ENCODE measurements around the gene MAP2K3.
A peak's percentile ranks its signal among the peaks of the same experiment; 100 is the strongest.

MAP2K3 gene

GRCh38 chr17:21285164-21286065, 904 bp downstream of the MAP2K3 start:
- peak; percentile 48 for DNase-seq

GRCh38 chr17:21286066-21286770, 1.7 kb downstream of the MAP2K3 start:
- peak; percentile 94 for DNase-seq

GRCh38 chr17:21286909-21287702, 2.6 kb downstream of the MAP2K3 start:
- no peak for DNase-seq

DNA sequence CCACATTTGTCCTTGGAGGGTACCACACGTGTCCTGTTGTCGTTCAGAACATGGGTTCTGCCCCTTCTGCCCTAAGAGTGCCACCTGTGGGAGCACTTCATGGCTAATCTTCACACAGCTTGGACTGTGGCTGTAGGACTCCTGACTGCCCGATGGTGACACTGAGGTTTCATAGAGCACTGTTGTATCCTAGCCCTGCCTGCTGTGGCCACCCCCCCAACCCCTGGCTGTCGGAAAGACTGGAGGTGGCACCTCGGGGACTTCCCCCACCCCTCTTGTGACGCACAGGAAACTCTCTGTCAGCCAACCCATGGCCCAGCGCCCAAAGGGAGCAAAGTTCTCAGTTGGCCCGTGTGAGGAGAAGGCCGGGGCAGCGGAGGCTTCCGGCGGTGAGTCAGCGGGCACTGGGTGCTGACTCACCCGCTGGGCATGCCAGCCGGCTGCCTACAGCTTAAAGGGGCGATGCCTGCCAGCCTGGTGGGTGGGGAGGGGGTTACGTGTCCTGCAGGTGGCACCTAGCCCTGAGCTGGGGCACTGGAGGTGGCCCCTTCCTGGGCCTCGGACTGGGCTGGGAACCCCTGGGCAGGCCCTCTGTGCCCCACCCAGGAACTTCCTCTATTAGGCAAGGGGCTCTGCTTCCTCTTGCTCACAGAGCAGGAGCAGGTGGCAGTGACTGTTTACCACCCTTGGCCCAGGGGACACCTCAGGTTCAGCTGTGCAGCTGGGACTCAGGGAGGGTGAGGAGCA, 3.4 kb downstream of the MAP2K3 start:
- peak; percentile 95 for DNase-seq

- no peak for DNase-seq
Observed at GRCh38 chr17:21288571-21289017, 4.1 kb downstream of the MAP2K3 start.

DNA sequence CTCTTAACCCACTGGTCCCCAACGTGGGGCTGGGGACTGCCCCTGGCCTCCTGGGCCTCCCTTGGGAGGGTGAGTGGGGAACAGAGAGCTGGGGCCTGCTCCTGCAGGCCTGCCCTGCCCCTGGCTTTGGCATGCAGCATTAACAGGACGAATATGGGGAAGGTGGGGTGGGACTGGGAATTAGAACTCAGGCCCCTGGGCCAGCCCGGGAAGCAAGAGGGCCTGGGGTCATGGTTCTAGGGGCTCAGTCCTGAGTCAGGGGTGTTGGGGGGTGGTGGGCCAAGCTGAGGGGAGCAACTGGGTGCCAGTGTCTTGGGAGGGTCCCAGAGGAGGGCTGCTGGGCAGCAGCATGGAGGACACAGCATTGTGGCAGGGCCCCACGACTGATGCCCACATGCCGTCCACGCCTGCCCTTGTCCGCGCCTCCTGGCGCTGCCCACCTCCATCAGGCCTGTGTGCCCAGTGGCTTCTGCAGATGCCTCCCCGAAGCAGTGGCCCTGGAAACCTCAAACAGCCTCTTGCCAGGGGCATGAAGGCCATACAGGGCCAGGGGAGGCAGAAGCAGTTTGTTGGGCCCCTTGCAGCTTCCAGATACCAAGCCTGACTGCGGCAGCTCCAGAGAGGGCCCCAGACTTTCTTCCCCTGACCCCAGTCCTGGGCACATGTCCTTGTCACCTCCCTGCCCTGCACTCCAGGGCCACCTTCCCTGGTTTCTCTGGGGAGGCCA, 4.8 kb downstream of the MAP2K3 start:
- no peak for DNase-seq

DNA sequence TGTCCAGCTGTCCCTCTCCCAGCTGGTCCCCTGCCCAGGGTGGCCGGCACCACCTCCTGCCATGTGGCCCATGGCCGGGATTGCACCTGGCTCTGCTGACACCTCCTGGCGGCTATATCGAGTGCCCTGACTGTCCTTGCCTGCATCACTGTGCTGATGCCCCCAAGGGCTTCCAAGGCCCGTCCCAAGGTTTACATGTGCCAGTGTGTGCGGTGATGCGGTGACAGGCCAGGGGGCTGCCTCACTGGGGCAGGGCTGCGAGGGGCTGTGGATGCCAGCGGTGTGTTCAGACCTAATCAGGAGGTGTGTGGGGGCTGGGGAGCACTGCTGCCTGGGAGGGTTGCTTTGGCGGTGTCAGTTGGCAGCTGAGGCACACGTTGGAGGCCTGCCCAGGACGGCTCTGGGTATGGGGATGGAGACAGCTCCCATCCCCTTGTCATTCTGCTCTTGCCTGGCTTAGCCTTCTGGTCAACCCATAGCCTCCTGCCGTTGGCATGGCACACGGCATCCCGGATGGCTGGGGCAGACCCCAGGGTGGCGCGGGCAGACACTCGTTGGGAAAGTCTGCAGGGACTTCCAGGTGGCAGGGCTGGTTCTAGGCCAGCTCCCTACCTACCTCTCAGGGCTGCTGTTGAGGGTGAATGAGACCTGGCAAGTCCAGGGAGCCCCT, 5.5 kb downstream of the MAP2K3 start:
- DNase-seq = no peak

- no peak for DNase-seq
Observed at GRCh38 chr17:21291357-21291756, 6.8 kb downstream of the MAP2K3 start.

- no peak for DNase-seq
Observed at GRCh38 chr17:21291862-21292261, 7.4 kb downstream of the MAP2K3 start.

DNA sequence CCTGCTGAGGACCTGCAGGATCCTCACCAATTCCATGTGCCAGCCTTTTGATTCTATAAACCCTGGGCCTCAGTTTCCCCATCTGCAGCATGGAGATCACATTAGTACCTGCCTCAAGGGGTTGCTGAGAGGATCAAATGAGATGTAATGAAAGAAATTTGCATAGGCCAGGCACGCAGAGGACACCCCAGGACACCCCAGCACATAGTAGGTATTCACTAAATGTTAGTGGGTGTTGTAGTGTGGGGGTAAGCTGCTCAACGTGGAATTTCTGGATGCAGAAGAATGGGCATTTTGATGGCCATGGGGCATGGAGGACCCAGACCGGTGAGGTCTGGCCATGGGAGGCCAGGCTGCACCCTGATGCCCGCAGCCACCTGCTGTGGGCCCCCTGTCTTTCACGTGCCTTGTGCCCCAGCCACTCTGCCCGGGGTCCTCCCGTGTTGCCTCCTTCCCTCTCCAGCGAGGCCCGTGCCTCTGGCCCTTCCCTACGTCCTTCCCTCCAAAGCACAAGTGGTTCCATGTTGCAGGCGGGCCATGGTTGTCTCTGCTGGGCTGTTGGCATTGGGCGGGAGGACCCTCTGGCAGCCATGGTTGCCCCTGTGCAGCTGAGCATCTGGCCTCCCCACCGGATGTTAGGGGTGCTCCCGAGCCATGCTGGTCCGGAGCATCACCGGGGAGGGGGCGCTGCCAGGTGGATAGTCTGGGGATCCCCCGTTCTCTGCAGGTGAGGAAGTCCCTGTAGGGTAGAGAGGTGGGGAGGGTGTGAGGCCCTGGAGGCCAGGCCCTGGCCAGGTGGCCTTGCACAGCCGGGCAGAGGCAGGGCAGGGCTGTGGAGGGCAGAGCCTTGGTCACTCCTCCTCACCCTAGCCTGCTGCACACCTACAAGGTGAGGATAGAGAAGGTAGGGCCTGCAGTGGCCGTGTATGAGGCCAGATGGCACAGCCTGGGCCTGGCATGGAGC, 8.6 kb downstream of the MAP2K3 start:
- DNase-seq = no peak

GRCh38 chr17:21293831-21294210, 9.3 kb downstream of the MAP2K3 start:
- DNase-seq = no peak

GRCh38 chr17:21294321-21295035, 10.0 kb downstream of the MAP2K3 start:
- DNase-seq = no peak

GRCh38 chr17:21295036-21295952, 10.8 kb downstream of the MAP2K3 start:
- DNase-seq = no peak

GRCh38 chr17:21296097-21297025, 11.8 kb downstream of the MAP2K3 start:
- DNase-seq = no peak

DNA sequence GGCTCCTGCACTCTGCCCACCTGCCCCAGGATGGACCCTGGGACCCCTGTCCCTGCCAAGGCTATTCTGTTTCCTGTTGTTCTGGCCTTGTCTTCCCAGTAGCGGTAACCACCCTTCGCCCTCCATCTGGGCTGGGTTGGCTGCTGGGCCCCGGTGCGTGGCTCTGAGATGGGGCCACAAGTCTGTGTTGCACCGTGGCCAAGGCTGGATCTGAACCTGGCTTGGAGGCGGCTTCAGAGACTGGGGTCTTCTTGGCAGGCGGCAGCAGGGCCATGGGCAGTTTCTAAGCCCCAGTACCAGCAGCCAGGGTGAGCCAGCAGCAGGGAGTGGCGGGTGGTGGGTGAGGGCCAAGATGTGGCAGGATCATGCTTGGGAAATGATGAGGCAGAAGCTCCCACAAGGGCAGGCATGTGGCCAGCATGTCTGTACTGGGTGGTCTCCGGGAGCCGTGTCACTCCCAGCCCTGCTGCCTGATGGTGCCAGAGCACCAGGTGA, 12.6 kb downstream of the MAP2K3 start:
- no peak for DNase-seq

- no peak for DNase-seq
Observed at GRCh38 chr17:21297597-21297996, 13.1 kb downstream of the MAP2K3 start.
